Neural cell (in vitro differentiated cells): ENCODE data around the gene SART3. TPM values are rescaled to one million over a fixed set of nuclear protein-coding genes. Genes with fewer than 3 reads are reported as not detected.

Source experiments
- H2AFZ ChIP-seq: fragments of 200-600, 300-800 bp; sonication (generic), shearing (Covaris generic); 2 replicates; pipeline ENCODE4 v1.6.0; 2014; ENCODE audit warnings: low read depth, mild to moderate bottlenecking, antibody characterized with exemption, low read length, moderate library complexity
- H3F3A ChIP-seq: fragments of 200-600 bp; shearing (Covaris generic); 2 replicates; pipeline ENCODE4 v1.6.1; 2016; ENCODE audit warnings: mild to moderate bottlenecking, moderate library complexity, mixed read lengths, antibody characterized with exemption, low read length; ENCODE audit not compliant: insufficient read depth, poor library complexity, severe bottlenecking
- H3K27ac ChIP-seq: fragments of 200-600, 300-800 bp; sonication (generic), shearing (Covaris generic); 2 replicates; pipeline ENCODE4 v1.5.1; 2014; ENCODE audit warnings: mild to moderate bottlenecking, low read length, moderate library complexity
- H3K27me3 ChIP-seq: fragments of 300-800, 200-600 bp; sonication (generic), shearing (Covaris generic); 2 replicates; pipeline ENCODE4 v1.6.0; 2014; ENCODE audit warnings: mild to moderate bottlenecking, low read depth, low read length, moderate library complexity; ENCODE audit not compliant: insufficient read depth
- H3K36me3 ChIP-seq: fragments of 300-800, 200-600 bp; sonication (generic), shearing (Covaris generic); 2 replicates; pipeline ENCODE4 v1.5.1; 2014; ENCODE audit warnings: mild to moderate bottlenecking, antibody characterized with exemption, low read length, moderate library complexity; ENCODE audit not compliant: insufficient read depth
- H3K4me2 ChIP-seq: fragments of 300-800, 200-600 bp; sonication (generic), shearing (Covaris generic); 2 replicates; pipeline ENCODE4 v1.6.0; 2014; ENCODE audit warnings: mild to moderate bottlenecking, low read length
- H3K4me3 ChIP-seq: fragments of 300-800, 200-600 bp; sonication (generic), shearing (Covaris generic); 2 replicates; pipeline ENCODE4 v1.5.1; 2014; ENCODE audit warnings: mild to moderate bottlenecking, low read length, moderate library complexity
- H3K79me2 ChIP-seq: fragments of 200-600 bp; shearing (Covaris generic); replicated peaks from 2 replicates; pipeline ENCODE4 v1.6.0; 2014; ENCODE audit warnings: mild to moderate bottlenecking, low read length, moderate library complexity; ENCODE audit not compliant: insufficient read depth
- H3K9ac ChIP-seq: fragments of 300-800, 200-600 bp; sonication (generic), shearing (Covaris generic); 2 replicates; pipeline ENCODE4 v1.6.1; 2016; ENCODE audit warnings: mild to moderate bottlenecking, low read length, mixed read lengths
- H3K9me2 ChIP-seq: fragments of 200-600 bp; shearing (Covaris generic); 2 replicates; pipeline ENCODE4 v1.6.1; 2016; ENCODE audit warnings: mild to moderate bottlenecking, low read length, mixed read lengths; ENCODE audit not compliant: insufficient read depth
- H3K9me3 ChIP-seq: fragments of 200-600, 300-800 bp; sonication (generic), shearing (Covaris generic); 2 replicates; pipeline ENCODE4 v1.6.1; 2016; ENCODE audit warnings: mild to moderate bottlenecking, mixed run types, low read length, moderate library complexity, mixed read lengths
- H4K20me1 ChIP-seq: fragments of 200-600 bp; shearing (Covaris generic); 2 replicates; pipeline ENCODE4 v1.6.1; 2016; ENCODE audit warnings: mild to moderate bottlenecking, mixed run types; ENCODE audit not compliant: insufficient read depth
- EP300 ChIP-seq: fragments of 450-650 bp; conservative IDR thresholded peaks from 2 replicates; pipeline ENCODE4 v1.6.1; 2014; ENCODE audit warnings: antibody characterized with exemption, mild to moderate bottlenecking, moderate library complexity; ENCODE audit not compliant: poor library complexity, severe bottlenecking
- EZH2 ChIP-seq: fragments of 200-600, 300-800 bp; shearing (Covaris generic), sonication (generic); IDR thresholded peaks from 2 replicates; pipeline ENCODE4 v1.6.1; 2014; ENCODE audit warnings: antibody characterized with exemption, low read length, borderline replicate concordance, mild to moderate bottlenecking; ENCODE audit not compliant: insufficient read depth, poor library complexity, severe bottlenecking
- MXI1 ChIP-seq: fragments of 450-650 bp; conservative IDR thresholded peaks from 2 replicates; pipeline ENCODE4 v1.6.1; 2014; ENCODE audit warnings: antibody characterized with exemption, mild to moderate bottlenecking; ENCODE audit not compliant: poor library complexity, severe bottlenecking
- POLR2AphosphoS5 ChIP-seq: IDR thresholded peaks from 2 replicates; pipeline ENCODE4 v1.6.1; 2012
- RAD21 ChIP-seq: fragments of 450-650 bp; conservative IDR thresholded peaks from 2 replicates; pipeline ENCODE4 v1.6.1; 2014; ENCODE audit warnings: antibody characterized with exemption, mild to moderate bottlenecking, moderate library complexity
- SMC3 ChIP-seq: fragments of 450-650 bp; conservative IDR thresholded peaks from 2 replicates; pipeline ENCODE4 v1.6.1; 2014; ENCODE audit warnings: antibody characterized with exemption, mild to moderate bottlenecking, moderate library complexity; ENCODE audit not compliant: poor library complexity
- TAF1 ChIP-seq: IDR thresholded peaks from 2 replicates; pipeline ENCODE4 v1.6.1; 2012; ENCODE audit warnings: low read depth
- polyA plus RNA-seq: library from polyadenylated mRNA; depleted of rRNA; stranded (reverse); fragments of >200 nt; gene quantifications from 2 replicates; pipeline ENCODE4 v1.2.3, GENCODE V29; 2014
- TF ChIP-seq, protein P1 (sequence below): fragments of 450-650 bp; IDR thresholded peaks from 2 replicates; pipeline ENCODE4 v1.5.1; 2014; ENCODE audit warnings: antibody characterized with exemption, mild to moderate bottlenecking, moderate library complexity; ENCODE audit not compliant: poor library complexity, severe bottlenecking
- TF ChIP-seq, protein P2 (sequence below): IDR thresholded peaks from 2 replicates; pipeline ENCODE4 v1.6.1; 2012; ENCODE audit warnings: borderline replicate concordance

Gene SART3
- polyA plus RNA-seq, 1 donor from 2014 or later = 71.0 TPM

DNA sequence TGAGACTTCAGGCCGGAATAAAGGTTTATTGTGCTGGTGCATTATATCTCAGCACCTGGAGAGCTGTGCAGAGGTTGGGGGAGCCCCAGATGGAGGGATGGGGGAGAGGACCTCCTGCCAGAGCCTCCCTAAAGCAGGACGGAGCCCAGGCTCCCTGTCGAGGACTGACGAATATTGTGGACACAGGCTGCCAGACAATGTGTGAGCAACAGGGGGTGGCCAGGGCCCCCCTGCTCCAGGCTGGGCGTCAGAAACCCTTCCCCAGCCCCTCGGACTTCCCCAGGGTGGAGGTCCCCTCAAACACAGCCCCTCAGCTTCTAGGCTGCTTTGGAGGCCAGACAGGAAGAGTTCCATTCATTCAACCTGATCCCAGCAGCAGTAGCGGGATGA lies 28.9 kb upstream of the SART3 start:
- no peaks in the 10 kb centered on the region for H3K9me3 ChIP-seq
- TF ChIP-seq TAF1 = no peak
- TF ChIP-seq SMC3 = no peak
- no peak for TF ChIP-seq MXI1
- TF ChIP-seq, protein P1, sequence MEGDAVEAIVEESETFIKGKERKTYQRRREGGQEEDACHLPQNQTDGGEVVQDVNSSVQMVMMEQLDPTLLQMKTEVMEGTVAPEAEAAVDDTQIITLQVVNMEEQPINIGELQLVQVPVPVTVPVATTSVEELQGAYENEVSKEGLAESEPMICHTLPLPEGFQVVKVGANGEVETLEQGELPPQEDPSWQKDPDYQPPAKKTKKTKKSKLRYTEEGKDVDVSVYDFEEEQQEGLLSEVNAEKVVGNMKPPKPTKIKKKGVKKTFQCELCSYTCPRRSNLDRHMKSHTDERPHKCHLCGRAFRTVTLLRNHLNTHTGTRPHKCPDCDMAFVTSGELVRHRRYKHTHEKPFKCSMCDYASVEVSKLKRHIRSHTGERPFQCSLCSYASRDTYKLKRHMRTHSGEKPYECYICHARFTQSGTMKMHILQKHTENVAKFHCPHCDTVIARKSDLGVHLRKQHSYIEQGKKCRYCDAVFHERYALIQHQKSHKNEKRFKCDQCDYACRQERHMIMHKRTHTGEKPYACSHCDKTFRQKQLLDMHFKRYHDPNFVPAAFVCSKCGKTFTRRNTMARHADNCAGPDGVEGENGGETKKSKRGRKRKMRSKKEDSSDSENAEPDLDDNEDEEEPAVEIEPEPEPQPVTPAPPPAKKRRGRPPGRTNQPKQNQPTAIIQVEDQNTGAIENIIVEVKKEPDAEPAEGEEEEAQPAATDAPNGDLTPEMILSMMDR = no peak
- TF ChIP-seq POLR2AphosphoS5 = no peak
- TF ChIP-seq, protein P2, sequence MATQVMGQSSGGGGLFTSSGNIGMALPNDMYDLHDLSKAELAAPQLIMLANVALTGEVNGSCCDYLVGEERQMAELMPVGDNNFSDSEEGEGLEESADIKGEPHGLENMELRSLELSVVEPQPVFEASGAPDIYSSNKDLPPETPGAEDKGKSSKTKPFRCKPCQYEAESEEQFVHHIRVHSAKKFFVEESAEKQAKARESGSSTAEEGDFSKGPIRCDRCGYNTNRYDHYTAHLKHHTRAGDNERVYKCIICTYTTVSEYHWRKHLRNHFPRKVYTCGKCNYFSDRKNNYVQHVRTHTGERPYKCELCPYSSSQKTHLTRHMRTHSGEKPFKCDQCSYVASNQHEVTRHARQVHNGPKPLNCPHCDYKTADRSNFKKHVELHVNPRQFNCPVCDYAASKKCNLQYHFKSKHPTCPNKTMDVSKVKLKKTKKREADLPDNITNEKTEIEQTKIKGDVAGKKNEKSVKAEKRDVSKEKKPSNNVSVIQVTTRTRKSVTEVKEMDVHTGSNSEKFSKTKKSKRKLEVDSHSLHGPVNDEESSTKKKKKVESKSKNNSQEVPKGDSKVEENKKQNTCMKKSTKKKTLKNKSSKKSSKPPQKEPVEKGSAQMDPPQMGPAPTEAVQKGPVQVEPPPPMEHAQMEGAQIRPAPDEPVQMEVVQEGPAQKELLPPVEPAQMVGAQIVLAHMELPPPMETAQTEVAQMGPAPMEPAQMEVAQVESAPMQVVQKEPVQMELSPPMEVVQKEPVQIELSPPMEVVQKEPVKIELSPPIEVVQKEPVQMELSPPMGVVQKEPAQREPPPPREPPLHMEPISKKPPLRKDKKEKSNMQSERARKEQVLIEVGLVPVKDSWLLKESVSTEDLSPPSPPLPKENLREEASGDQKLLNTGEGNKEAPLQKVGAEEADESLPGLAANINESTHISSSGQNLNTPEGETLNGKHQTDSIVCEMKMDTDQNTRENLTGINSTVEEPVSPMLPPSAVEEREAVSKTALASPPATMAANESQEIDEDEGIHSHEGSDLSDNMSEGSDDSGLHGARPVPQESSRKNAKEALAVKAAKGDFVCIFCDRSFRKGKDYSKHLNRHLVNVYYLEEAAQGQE = no peak
- no peak for TF ChIP-seq EZH2
- TF ChIP-seq EP300 = no peak
- TF ChIP-seq RAD21 = no peak
- no peak overlapping the region for H3K4me3 ChIP-seq
- H3K4me2 ChIP-seq = no peak overlapping the region
- no peaks in the 10 kb centered on the region for H4K20me1 ChIP-seq
- no peak overlapping the region for H3K9ac ChIP-seq
- no peaks in the 10 kb centered on the region for H3F3A ChIP-seq
- no peaks in the 10 kb centered on the region for H3K36me3 ChIP-seq
- no peaks in the 10 kb centered on the region for H3K27me3 ChIP-seq
- H3K79me2 ChIP-seq = no peaks in the 10 kb centered on the region
- H3K27ac ChIP-seq = no peak overlapping the region
- H2AFZ ChIP-seq = no peak overlapping the region
- no peaks in the 10 kb centered on the region for H3K9me2 ChIP-seq

DNA sequence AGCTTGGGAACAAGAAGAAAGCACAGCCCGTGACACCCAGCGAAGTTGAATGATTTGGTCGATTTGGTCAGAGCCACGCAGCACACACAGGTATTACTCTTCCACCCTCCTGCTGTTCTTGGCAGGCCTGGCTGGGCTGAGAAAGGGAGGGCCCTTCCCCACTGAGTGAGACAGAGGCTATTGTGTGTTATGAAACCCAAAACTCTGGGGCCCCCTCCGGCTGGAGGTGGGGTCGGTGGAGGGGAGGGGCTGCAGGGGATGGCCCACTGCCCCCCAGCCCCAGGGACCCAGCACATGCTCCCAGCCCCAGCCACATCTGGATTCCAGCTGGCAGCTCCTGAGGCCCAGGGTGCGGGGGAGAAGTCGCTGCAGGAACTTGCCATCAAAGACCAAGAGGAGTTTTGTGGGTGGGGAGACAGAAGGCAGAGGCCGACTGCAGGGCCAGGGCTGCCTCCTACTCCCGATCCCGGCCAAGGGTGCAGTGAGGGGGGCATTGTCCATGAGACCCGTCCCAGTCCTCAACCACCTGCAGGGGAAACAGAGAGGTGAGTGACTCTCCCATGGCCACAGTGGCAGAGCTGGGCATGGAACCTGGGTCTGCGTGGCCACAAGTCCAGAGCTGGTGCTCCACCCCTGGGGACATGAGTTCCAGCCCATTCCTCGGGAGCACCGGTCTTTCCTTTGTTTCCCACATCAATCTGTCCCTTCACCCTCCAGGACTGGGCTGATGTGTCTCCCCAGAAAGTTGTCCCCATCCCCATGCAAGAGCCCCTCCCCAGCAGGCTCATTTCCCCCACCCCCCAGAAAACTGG lies 28.3 kb upstream of the SART3 start:
- Histone ChIP-seq H4K20me1 (no peaks in the 10 kb centered on the region), H3F3A (no peaks in the 10 kb centered on the region), H3K36me3 (no peaks in the 10 kb centered on the region), H3K27me3 (no peaks in the 10 kb centered on the region), H3K79me2 (no peaks in the 10 kb centered on the region), H2AFZ (no peak overlapping the region), H3K9me2 (no peaks in the 10 kb centered on the region), H3K27ac (no peak overlapping the region), H3K9ac (no peak overlapping the region), H3K9me3 (no peaks in the 10 kb centered on the region), H3K4me2 (no peak overlapping the region), H3K4me3 (no peak overlapping the region)
- no peak for TF ChIP-seq EZH2
- TF ChIP-seq SMC3 = no peak
- no peak for TF ChIP-seq MXI1
- TF ChIP-seq EP300 = no peak
- TF ChIP-seq, protein P1 = no peak
- no peak for TF ChIP-seq POLR2AphosphoS5
- TF ChIP-seq, protein P2 = no peak
- TF ChIP-seq RAD21 = no peak
- no peak for TF ChIP-seq TAF1
